VCaP (cell line): Measurements from ENCODE around the gene PIGC.
"Not testable (repeated sequence)": the region's sequence is repeated elsewhere in the genome, so short reads cannot be mapped to it uniquely, and the experiment has no call there.

ENCODE experiments used
- H3K27ac ChIP-seq: fragments of 450-650 bp; 2 replicates; pipeline ENCODE4 v1.5.1; 2017
- CTCF ChIP-seq: fragments of 450-650 bp; conservative IDR thresholded peaks from 2 replicates; pipeline ENCODE4 v1.5.1; 2017; ENCODE audit warnings: mild to moderate bottlenecking, moderate library complexity

PIGC gene

GRCh38 chr1:172448995-172449584 lies 5.2 kb upstream of the PIGC start:
- no peak overlapping the region for H3K27ac ChIP-seq

GRCh38 chr1:172447641-172448040 lies 3.8 kb upstream of the PIGC start:
- TF ChIP-seq CTCF = no peak
- H3K27ac ChIP-seq = no peak overlapping the region

More at GRCh38 chr1:172448995-172449584, 5.2 kb upstream of the PIGC start:
- TF ChIP-seq CTCF = no peak

- TF ChIP-seq CTCF = no peak
- no peak overlapping the region for H3K27ac ChIP-seq
Observed at GRCh38 chr1:172446547-172446946, 2.7 kb upstream of the PIGC start.

- peak overlapping the region; percentile 80; the same call in 1 of the 2 replicates for H3K27ac ChIP-seq
- no peak for TF ChIP-seq CTCF
Observed at GRCh38 chr1:172442843-172443565, 865 bp downstream of the PIGC start.

- no peak overlapping the region for H3K27ac ChIP-seq
- no peak for TF ChIP-seq CTCF
Observed at GRCh38 chr1:172442404-172442803, 1.5 kb downstream of the PIGC start.

- not testable (repeated sequence) for H3K27ac ChIP-seq
Observed at GRCh38 chr1:172437183-172437582, 6.7 kb downstream of the PIGC start.

- TF ChIP-seq CTCF = no peak
- H3K27ac ChIP-seq = peak overlapping the region; percentile 70
Observed at GRCh38 chr1:172431721-172432192, 12.1 kb downstream of the PIGC start.

GRCh38 chr1:172431204-172431603 lies 12.7 kb downstream of the PIGC start:
- TF ChIP-seq CTCF = no peak
- peak overlapping the region; percentile 70 for H3K27ac ChIP-seq
